Mesothelial cell of epicardium (in vitro differentiated cells): Measurements from ENCODE around the gene FAM186B. TPM values are rescaled to one million over a fixed set of nuclear protein-coding genes. Genes with fewer than 3 reads are reported as not detected.

Experiments
- DNase-seq, 2 experiments: peaks; one replicate each; pipeline ENCODE4 v3.0.0; 2021; ENCODE audit warnings: low spot score in 2 of 2; ENCODE audit not compliant: unreplicated experiment in 2 of 2
- H3K27ac Mint-ChIP-seq: 2 replicates; pipeline ENCODE4 v1.8.0; 2021; ENCODE audit warnings: mixed read lengths
- H3K27me3 Mint-ChIP-seq: 2 replicates; pipeline ENCODE4 v1.8.0; 2021; ENCODE audit warnings: low read depth, mixed read lengths
- H3K36me3 Mint-ChIP-seq: 2 replicates; pipeline ENCODE4 v1.8.0; 2021; ENCODE audit warnings: mixed read lengths
- H3K4me1 Mint-ChIP-seq: 2 replicates; pipeline ENCODE4 v1.8.0; 2021; ENCODE audit warnings: mixed read lengths
- H3K4me3 Mint-ChIP-seq: 2 replicates; pipeline ENCODE4 v1.8.0; 2021; ENCODE audit warnings: mild to moderate bottlenecking, moderate library complexity, mixed read lengths
- H3K9me3 Mint-ChIP-seq: 2 replicates; pipeline ENCODE4 v1.8.0; 2021; ENCODE audit warnings: mixed read lengths
- total RNA-seq: library from RNA; stranded (reverse); gene quantifications from 3 replicates; pipeline ENCODE4 v1.2.1, GENCODE V29; 2021
- TF ChIP-seq, protein P1 (sequence below): fragments of 200-600 bp; sonication (generic); IDR thresholded peaks from one replicate; pipeline ENCODE4 v1.5.0; 2021; ENCODE audit warnings: antibody characterized with exemption; ENCODE audit not compliant: unreplicated experiment

The FAM186B gene
- total RNA-seq, 1 donor from 2014 or later = 0.40 TPM

DNA sequence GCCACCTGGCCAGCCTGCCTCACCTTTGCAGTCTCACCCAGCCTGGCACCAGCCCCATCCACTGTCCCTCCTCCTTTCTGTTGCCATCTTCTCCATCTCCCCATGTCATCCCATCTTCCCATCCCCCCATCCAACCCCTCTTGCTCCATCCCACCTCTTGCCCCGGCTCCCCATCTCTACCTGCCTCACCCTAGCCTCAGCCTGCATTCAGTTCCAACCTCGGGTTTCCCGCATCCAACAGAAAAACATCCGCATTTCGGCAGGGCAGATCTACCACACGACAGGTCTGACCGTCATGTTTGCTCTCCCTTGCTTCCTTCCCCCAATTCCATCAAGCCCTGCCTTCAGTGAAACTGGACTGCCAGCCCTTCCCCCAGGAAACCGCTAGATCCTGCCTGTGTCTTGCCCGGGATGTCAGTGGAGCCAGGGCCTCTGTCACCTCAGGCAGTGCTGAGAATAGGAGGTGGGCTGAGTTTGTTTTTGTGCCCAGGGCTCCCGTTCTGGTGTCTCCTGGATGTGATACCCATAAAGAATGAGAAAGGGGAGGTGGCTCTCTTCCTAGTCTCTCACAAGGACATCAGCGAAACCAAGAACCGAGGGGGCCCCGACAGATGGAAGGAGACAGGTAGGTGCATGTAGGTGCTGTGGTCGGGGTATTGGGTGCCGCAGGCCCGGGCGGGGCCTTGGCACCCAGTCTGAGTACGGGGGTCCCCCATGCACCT lies 64.1 kb downstream of the FAM186B start:
- Mint-ChIP-seq H3K9me3 (no peaks in the 10 kb centered on the region), H3K36me3 (no peaks in the 10 kb centered on the region), H3K4me1 (peaks cover 24% of the 10 kb centered on the region), H3K27me3 (peaks cover 85% of the 10 kb centered on the region), H3K4me3 (no peak overlapping the region), H3K27ac (peak overlapping the region; percentile 27)
- TF ChIP-seq, protein P1, sequence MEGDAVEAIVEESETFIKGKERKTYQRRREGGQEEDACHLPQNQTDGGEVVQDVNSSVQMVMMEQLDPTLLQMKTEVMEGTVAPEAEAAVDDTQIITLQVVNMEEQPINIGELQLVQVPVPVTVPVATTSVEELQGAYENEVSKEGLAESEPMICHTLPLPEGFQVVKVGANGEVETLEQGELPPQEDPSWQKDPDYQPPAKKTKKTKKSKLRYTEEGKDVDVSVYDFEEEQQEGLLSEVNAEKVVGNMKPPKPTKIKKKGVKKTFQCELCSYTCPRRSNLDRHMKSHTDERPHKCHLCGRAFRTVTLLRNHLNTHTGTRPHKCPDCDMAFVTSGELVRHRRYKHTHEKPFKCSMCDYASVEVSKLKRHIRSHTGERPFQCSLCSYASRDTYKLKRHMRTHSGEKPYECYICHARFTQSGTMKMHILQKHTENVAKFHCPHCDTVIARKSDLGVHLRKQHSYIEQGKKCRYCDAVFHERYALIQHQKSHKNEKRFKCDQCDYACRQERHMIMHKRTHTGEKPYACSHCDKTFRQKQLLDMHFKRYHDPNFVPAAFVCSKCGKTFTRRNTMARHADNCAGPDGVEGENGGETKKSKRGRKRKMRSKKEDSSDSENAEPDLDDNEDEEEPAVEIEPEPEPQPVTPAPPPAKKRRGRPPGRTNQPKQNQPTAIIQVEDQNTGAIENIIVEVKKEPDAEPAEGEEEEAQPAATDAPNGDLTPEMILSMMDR = no peak
- no peak for DNase-seq

DNA sequence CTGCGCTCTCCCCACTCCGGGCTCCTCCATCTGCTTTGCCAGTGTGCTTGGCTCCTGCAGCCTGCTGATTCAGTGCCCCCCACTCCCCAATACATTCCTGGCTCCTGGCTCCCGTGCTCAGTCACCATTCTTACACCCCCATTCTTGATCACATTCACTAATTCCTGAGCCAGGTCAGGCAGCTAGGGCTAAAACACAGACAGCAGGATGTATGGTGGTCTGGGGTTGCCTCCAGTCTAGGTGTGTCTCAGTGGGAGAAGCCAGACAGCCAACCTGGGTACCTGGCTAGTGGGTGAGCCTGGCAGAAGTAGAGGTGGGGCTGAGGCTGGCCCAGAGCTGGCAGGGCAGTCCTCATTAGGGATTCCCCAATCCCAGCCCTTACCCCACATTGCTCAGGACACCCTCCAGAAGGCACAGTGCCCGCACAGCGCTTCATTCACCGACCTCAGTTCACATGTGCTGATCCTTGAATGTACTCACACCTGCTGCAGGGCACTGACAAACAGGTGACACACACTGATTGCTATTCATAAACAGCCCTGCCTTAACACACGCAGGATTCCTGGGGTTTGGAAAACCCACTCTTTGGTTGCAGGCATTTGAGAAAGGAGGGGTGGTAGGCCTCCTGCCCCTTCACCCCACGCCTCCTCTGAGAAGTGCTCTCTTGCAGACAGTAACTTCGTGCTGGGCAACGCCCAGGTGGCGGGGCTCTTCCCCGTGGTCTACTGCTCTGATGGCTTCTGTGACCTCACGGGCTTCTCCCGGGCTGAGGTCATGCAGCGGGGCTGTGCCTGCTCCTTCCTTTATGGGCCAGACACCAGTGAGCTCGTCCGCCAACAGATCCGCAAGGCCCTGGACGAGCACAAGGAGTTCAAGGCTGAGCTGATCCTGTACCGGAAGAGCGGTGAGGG lies 65.0 kb downstream of the FAM186B start:
- H3K4me1 Mint-ChIP-seq = peaks cover 28% of the 10 kb centered on the region
- H3K4me3 Mint-ChIP-seq = peak overlapping the region; percentile 46
- no peaks in the 10 kb centered on the region for H3K36me3 Mint-ChIP-seq
- peaks cover 84% of the 10 kb centered on the region for H3K27me3 Mint-ChIP-seq
- TF ChIP-seq, protein P1 = no peak
- no peaks in the 10 kb centered on the region for H3K9me3 Mint-ChIP-seq
- no peak for DNase-seq
- peak overlapping the region; percentile 9 for H3K27ac Mint-ChIP-seq

DNA sequence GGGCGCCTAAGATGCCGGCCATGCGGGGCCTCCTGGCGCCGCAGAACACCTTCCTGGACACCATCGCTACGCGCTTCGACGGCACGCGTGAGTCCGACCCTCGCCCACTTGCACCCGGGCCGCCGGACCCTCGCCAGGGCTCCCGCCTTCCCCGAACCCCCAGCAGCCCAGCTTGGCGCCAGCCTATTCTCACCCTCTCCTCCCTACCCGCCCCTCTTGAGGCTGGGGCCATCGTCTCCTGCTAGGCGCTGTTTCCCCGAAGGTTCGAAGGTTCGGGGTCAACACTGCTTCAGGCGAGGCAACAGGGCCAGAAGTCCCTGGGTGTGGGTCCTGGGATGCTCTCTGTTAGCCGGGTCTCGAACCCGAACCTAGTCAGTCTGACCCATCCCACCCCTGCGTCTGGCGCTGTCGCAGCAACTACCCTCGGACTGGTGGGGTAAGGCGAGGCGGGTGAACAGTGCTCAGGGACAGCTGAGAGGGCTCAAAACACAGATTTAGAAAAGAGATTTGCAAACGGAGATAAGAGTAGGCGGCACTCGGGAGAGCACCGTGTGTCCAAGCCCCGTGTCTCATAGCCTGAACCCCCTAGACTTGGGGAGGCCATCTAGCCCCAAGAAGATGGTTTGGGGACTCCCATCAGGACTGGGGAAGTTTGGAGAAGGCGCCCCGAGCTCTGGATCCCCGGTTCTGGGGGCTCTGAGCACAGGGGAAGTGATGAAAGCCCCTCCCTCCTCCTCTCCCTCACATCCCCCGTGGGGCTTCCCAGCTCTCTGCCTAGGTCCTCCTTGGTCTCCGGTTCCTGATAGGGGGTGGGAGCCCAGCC lies 65.8 kb downstream of the FAM186B start:
- no peak for DNase-seq
- TF ChIP-seq, protein P1 = no peak
- no peaks in the 10 kb centered on the region for H3K9me3 Mint-ChIP-seq
- H3K27me3 Mint-ChIP-seq = peaks cover 81% of the 10 kb centered on the region
- peaks cover 35% of the 10 kb centered on the region for H3K4me1 Mint-ChIP-seq
- no peak overlapping the region for H3K27ac Mint-ChIP-seq
- H3K36me3 Mint-ChIP-seq = no peaks in the 10 kb centered on the region
- peak overlapping the region; percentile 46 for H3K4me3 Mint-ChIP-seq

DNA sequence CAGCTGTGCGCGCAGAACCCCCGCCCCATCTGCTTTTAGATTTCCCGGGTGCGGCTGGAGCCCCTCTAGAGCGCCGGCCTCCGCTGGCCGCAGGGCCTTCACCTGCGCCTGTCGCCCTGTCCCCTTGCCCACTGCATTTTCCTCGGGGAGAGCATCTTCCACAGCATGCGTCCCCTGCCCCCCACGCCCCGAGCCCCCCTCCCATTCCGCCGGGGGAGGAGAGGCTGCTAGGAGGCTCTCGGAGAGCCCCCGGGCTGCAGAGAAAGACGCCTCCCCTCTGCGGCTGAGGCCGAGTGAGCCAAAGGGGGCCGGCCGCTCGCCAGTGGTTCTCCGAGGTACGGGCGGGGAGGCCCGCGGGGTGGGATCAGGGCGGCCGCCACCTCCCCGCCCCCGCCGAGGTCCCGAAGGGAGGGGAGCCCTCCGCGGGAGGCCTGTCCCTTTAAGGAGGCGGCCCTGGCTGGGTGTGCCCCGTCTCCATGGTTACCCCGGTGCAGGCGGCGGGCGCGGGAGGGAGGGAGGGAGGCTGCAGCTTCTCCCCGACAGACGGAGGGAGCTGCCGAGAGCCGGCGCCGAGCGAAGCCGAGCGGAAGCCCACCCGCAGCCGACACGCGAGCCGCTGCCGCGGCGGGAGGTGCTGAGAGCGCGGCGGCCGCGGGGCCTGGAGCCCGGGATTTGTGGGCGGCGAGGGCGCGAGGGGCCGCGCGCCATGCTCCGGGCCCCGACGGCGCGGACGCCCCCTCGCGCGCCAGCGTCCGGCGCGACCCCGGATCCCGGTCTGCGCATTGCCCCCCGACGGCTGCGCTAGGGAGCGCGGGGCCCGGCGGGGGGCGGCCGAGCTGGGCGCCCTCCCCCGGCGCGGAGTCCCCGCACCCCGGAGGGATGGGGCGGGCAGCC lies 66.7 kb downstream of the FAM186B start, which contains the start of gene KCNH3:
Gene KCNH3, plus strand, starts transcription at position 521 of the 894 bp plus-strand sequence. CDS start 387 bp downstream, outside the sequence.
- no peaks in the 10 kb centered on the region for H3K36me3 Mint-ChIP-seq

More for the DNA sequence above, 66.7 kb downstream of the FAM186B start, which contains the start of gene KCNH3:
- Mint-ChIP-seq H3K9me3 (no peaks in the 10 kb centered on the region), H3K4me1 (peaks cover 33% of the 10 kb centered on the region), H3K27ac (no peak within 1 kb of the TSS), H3K27me3 (peaks cover 74% of the 10 kb centered on the region), H3K4me3 (peak within 1 kb of the TSS; percentile 63)
- peak; percentile 68 to 70 for DNase-seq
- TF ChIP-seq, protein P1 = no peak
